Mesodermal cell (in vitro differentiated cells): ENCODE data around the gene PGM1.

Experiments
- H3K27ac ChIP-seq: 2 replicates; pipeline ENCODE4 v1.7.0; 2013; ENCODE audit warnings: mild to moderate bottlenecking, low read depth, low read length, moderate library complexity; ENCODE audit not compliant: severe bottlenecking
- H3K36me3 ChIP-seq: 2 replicates; pipeline ENCODE4 v1.7.1; 2013; ENCODE audit warnings: mild to moderate bottlenecking, low read length, moderate library complexity; ENCODE audit not compliant: control insufficient read depth, insufficient read depth
- H3K4me1 ChIP-seq: one replicate; pipeline ENCODE4 v1.7.1; 2013; ENCODE audit warnings: mild to moderate bottlenecking, low read length; ENCODE audit not compliant: insufficient read depth, control insufficient read depth, poor library complexity, severe bottlenecking
- H3K4me3 ChIP-seq: 2 replicates; pipeline ENCODE4 v1.7.0; 2013; ENCODE audit warnings: low read length, control low read depth, mild to moderate bottlenecking; ENCODE audit not compliant: insufficient read depth, poor library complexity, severe bottlenecking; ENCODE audit errors: extremely low read depth
- H3K9me3 ChIP-seq: 2 replicates; pipeline ENCODE4 v1.7.1; 2013; ENCODE audit warnings: mild to moderate bottlenecking, low read length, moderate library complexity; ENCODE audit not compliant: control insufficient read depth
- WGBS, 2 experiments: methylation state at CpG; one replicate each; pipeline ENCODE4 v1.1.5; 2013; ENCODE audit warnings: missing lambda C conversion rate in 2 of 2; ENCODE audit not compliant: insufficient coverage in 2 of 2; 5-methylcytosine and 5-hydroxymethylcytosine counted together

PGM1 gene

GRCh38 chr1:63600248-63600647, 7.0 kb downstream of the PGM1 start:
- Histone ChIP-seq H3K27ac (peak overlapping the region; percentile 73), H3K9me3 (no peaks in the 10 kb centered on the region), H3K36me3 (peaks cover 4% of the 10 kb centered on the region), H3K4me1 (peaks cover 7% of the 10 kb centered on the region), H3K4me3 (no peak overlapping the region)
- WGBS, 2 experiments: 57 to 73% methylated on average over 4 of the region's 5 CpGs

GRCh38 chr1:63601061-63601460, 7.8 kb downstream of the PGM1 start:
- no peaks in the 10 kb centered on the region for H3K36me3 ChIP-seq
- H3K27ac ChIP-seq: no peak overlapping the region
- no peaks in the 10 kb centered on the region for H3K9me3 ChIP-seq
- H3K4me3 ChIP-seq: no peak overlapping the region
- 68 to 69% methylated on average over 3 of the region's 3 CpGs for WGBS, 2 experiments
- H3K4me1 ChIP-seq: peaks cover 7% of the 10 kb centered on the region

GRCh38 chr1:63601463-63601862, 8.3 kb downstream of the PGM1 start:
- no peaks in the 10 kb centered on the region for H3K9me3 ChIP-seq
- peaks cover 7% of the 10 kb centered on the region for H3K4me1 ChIP-seq
- peak overlapping the region; percentile 12 for H3K27ac ChIP-seq
- H3K4me3 ChIP-seq: no peak overlapping the region
- H3K36me3 ChIP-seq: no peaks in the 10 kb centered on the region
- 55 to 60% methylated on average over 2 of the region's 4 CpGs for WGBS, 2 experiments

- no peaks in the 10 kb centered on the region for H3K9me3 ChIP-seq
- H3K4me3 ChIP-seq: no peak overlapping the region
- H3K4me1 ChIP-seq: peaks cover 7% of the 10 kb centered on the region
- no peaks in the 10 kb centered on the region for H3K36me3 ChIP-seq
- no CpG with 5 or more reads among the region's 1 CpG for WGBS, 2 experiments
- no peak overlapping the region for H3K27ac ChIP-seq
These were observed 8.7 kb downstream of the PGM1 start for GRCh38 chr1:63601912-63602311.

- H3K9me3 ChIP-seq: no peaks in the 10 kb centered on the region
- H3K4me1 ChIP-seq: peaks cover 7% of the 10 kb centered on the region
- H3K27ac ChIP-seq: no peak overlapping the region
- no peak overlapping the region for H3K4me3 ChIP-seq
- WGBS, 2 experiments: 84 to 85% methylated on average over 5 of the region's 5 CpGs
- H3K36me3 ChIP-seq: no peaks in the 10 kb centered on the region
These were observed 9.4 kb downstream of the PGM1 start for GRCh38 chr1:63602629-63603028.

GRCh38 chr1:63603810-63604209, 10.6 kb downstream of the PGM1 start:
- WGBS, 2 experiments: 94 to 100% methylated on average over 3 of the region's 3 CpGs
- H3K4me3 ChIP-seq: no peak overlapping the region
- H3K4me1 ChIP-seq: peaks cover 7% of the 10 kb centered on the region
- no peak overlapping the region for H3K27ac ChIP-seq
- H3K36me3 ChIP-seq: no peaks in the 10 kb centered on the region
- H3K9me3 ChIP-seq: no peaks in the 10 kb centered on the region

GRCh38 chr1:63607322-63607721, 14.1 kb downstream of the PGM1 start:
- Histone ChIP-seq H3K4me3 (no peak overlapping the region), H3K9me3 (no peaks in the 10 kb centered on the region), H3K36me3 (no peaks in the 10 kb centered on the region), H3K27ac (no peak overlapping the region), H3K4me1 (peaks cover 8% of the 10 kb centered on the region)
- WGBS, 2 experiments: 91 to 98% methylated on average over 4 to 6 of the region's 7 CpGs

GRCh38 chr1:63611231-63611630, 18.0 kb downstream of the PGM1 start:
- Histone ChIP-seq H3K36me3 (no peaks in the 10 kb centered on the region), H3K4me3 (no peak overlapping the region), H3K4me1 (peaks cover 18% of the 10 kb centered on the region), H3K9me3 (no peaks in the 10 kb centered on the region), H3K27ac (peak overlapping the region; percentile 77)
- WGBS, 2 experiments: 89 to 100% methylated on average over 1 of the region's 3 CpGs

GRCh38 chr1:63612564-63612963, 19.4 kb downstream of the PGM1 start:
- H3K36me3 ChIP-seq: no peaks in the 10 kb centered on the region
- H3K27ac ChIP-seq: no peak overlapping the region
- no peak overlapping the region for H3K4me3 ChIP-seq
- 75 to 86% methylated on average over 1 to 3 of the region's 4 CpGs for WGBS, 2 experiments
- peaks cover 18% of the 10 kb centered on the region for H3K4me1 ChIP-seq
- H3K9me3 ChIP-seq: no peaks in the 10 kb centered on the region

GRCh38 chr1:63612971-63613370, 19.8 kb downstream of the PGM1 start:
- no peak overlapping the region for H3K27ac ChIP-seq
- no peaks in the 10 kb centered on the region for H3K9me3 ChIP-seq
- peaks cover 20% of the 10 kb centered on the region for H3K4me1 ChIP-seq
- no peaks in the 10 kb centered on the region for H3K36me3 ChIP-seq
- no peak overlapping the region for H3K4me3 ChIP-seq

GRCh38 chr1:63615768-63616420, 22.7 kb downstream of the PGM1 start:
- H3K4me3 ChIP-seq: no peak overlapping the region
- no peaks in the 10 kb centered on the region for H3K9me3 ChIP-seq
- no peaks in the 10 kb centered on the region for H3K36me3 ChIP-seq
- H3K4me1 ChIP-seq: peaks cover 17% of the 10 kb centered on the region
- no peak overlapping the region for H3K27ac ChIP-seq
- WGBS, 2 experiments: 33 to 44% methylated on average over 2 to 3 of the region's 6 CpGs
